ENCODE data around the gene SLC8A3. TPM values are rescaled to one million over a fixed set of nuclear protein-coding genes. Genes with fewer than 3 reads are reported as not detected.

SLC8A3 gene
- total and polyA plus RNA-seq, 9 donors, result 0.04 to 0.53 (median 0.10) TPM; not detected in 3

GRCh38 chr14:70189456-70190077, 816 bp upstream of the SLC8A3 start:
- no peak overlapping the region for H3K4me3 ChIP-seq
- DNase-seq, result no peak
- no peak for TF ChIP-seq POLR2A (IDR thresholded peaks at IDR 0.05)
- no peak for TF ChIP-seq EP300 (IDR thresholded peaks at IDR 0.05)
- TF ChIP-seq CTCF (IDR thresholded peaks at IDR 0.05), result no peak
- no peaks in the 10 kb centered on the region for H3K36me3 ChIP-seq
- no peak overlapping the region for H3K27ac ChIP-seq
- intact Hi-C loops (cut with DNase I), result no loop called here
- H3K9me3 ChIP-seq, result no peaks in the 10 kb centered on the region
- no peaks in the 10 kb centered on the region for H3K27me3 ChIP-seq
- WGBS, 3 donors, result 34 to 38% (median 34%) methylated on average over 9 of the region's 9 CpGs
- H3K4me1 ChIP-seq (ENCODE audit: insufficient read depth), result peaks cover 5% of the 10 kb centered on the region

- H3K27ac ChIP-seq, result no peak overlapping the region
Observed at GRCh38 chr14:70188322-70188658, 461 bp downstream of the SLC8A3 start.

GRCh38 chr14:70186900-70187451, 1.8 kb downstream of the SLC8A3 start:
- no peak overlapping the region for H3K27ac ChIP-seq
- intact Hi-C loops (cut with DNase I), result no loop called here
- H3K4me1 ChIP-seq (ENCODE audit: insufficient read depth), result peaks cover 5% of the 10 kb centered on the region
- no peak overlapping the region for H3K4me3 ChIP-seq
- no peaks in the 10 kb centered on the region for H3K9me3 ChIP-seq
- DNase-seq, result no peak
- H3K27me3 ChIP-seq, result no peaks in the 10 kb centered on the region
- TF ChIP-seq CTCF (IDR thresholded peaks at IDR 0.05) (no peak), POLR2A (IDR thresholded peaks at IDR 0.05) (no peak), EP300 (IDR thresholded peaks at IDR 0.05) (no peak)
- WGBS, 3 donors, result 2 to 3% (median 2%) methylated on average over 26 of the region's 26 CpGs
- no peaks in the 10 kb centered on the region for H3K36me3 ChIP-seq

More at GRCh38 chr14:70188322-70188658, 461 bp downstream of the SLC8A3 start:
- no peak for DNase-seq
- intact Hi-C loops (cut with DNase I), result no loop called here
- Histone ChIP-seq H3K4me1 (ENCODE audit: insufficient read depth) (peaks cover 5% of the 10 kb centered on the region), H3K4me3 (no peak overlapping the region), H3K36me3 (no peaks in the 10 kb centered on the region), H3K27me3 (no peaks in the 10 kb centered on the region), H3K9me3 (no peaks in the 10 kb centered on the region)
- WGBS, 3 donors, result 1 to 2% (median 2%) methylated on average over 21 to 38 of the region's 38 CpGs
- TF ChIP-seq POLR2A (IDR thresholded peaks at IDR 0.05) (no peak), CTCF (IDR thresholded peaks at IDR 0.05) (no peak), EP300 (IDR thresholded peaks at IDR 0.05) (no peak)

- Histone ChIP-seq H3K27me3 (no peaks in the 10 kb centered on the region), H3K9me3 (no peaks in the 10 kb centered on the region), H3K4me3 (no peak overlapping the region), H3K27ac (no peak overlapping the region), H3K36me3 (no peaks in the 10 kb centered on the region), H3K4me1 (ENCODE audit: insufficient read depth) (peaks cover 5% of the 10 kb centered on the region)
- DNase-seq, result no peak
- TF ChIP-seq POLR2A (IDR thresholded peaks at IDR 0.05), result no peak
- TF ChIP-seq CTCF (IDR thresholded peaks at IDR 0.05), result no peak
- TF ChIP-seq EP300 (IDR thresholded peaks at IDR 0.05), result no peak
- 58 to 64% (median 61%) methylated on average over 6 of the region's 6 CpGs for WGBS, 3 donors
- intact Hi-C loops (cut with DNase I), result no loop called here
Observed at GRCh38 chr14:70183991-70184390, 4.8 kb downstream of the SLC8A3 start.
